ENCODE results near the gene MSL2.
A peak's percentile ranks its signal among the peaks of the same experiment; 100 is the strongest.
"Not testable (repeated sequence)": the region's sequence is repeated elsewhere in the genome, so short reads cannot be mapped to it uniquely, and the experiment has no call there.

The MSL2 gene

DNA sequence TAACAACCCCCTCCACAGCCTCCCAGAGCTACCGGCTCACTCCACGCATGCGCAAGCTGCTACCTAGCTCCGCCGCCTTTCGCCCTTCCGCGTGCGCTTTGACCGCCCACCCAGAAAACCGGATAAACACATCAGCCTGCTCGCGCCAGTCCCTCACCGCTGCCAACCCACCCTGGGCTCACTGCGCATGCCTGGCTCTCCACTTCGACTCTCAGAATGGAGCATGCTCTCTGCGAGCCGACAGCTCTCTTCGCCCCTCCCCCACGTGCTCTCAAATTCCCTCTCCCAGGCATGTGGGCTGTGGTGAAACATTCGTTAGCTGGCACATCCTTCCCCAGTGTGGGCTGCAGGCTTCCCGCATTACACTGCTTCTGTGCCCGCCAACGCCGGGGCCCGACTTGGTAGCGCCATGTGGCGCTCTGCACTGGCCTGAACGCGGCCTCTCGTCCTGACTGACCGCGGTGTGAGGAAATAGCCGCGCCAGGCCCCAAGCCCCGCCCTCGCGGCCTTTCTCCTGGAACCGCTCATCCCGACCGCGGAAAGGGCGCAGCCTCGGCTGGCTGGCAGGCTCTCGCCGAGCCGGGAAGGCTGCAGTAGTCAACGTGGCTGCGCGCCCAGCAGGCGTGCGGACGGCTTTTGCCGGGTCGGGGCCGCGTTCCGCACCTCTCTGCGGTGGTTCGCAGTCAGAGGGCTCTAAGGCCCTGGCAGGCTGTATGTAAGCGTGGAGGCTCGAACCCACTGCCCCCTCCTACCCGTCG is 445 bp upstream of the MSL2 start:
- Mint-ChIP-seq H3K4me1 (peaks cover 31% of the 10 kb centered on the region), H3K9me3 (no peaks in the 10 kb centered on the region), H3K27me3 (no peaks in the 10 kb centered on the region), H3K4me3 (peak overlapping the region; percentile 94), H3K36me3 (peaks cover 6% of the 10 kb centered on the region), H3K27ac (peak overlapping the region; percentile 99)

DNA sequence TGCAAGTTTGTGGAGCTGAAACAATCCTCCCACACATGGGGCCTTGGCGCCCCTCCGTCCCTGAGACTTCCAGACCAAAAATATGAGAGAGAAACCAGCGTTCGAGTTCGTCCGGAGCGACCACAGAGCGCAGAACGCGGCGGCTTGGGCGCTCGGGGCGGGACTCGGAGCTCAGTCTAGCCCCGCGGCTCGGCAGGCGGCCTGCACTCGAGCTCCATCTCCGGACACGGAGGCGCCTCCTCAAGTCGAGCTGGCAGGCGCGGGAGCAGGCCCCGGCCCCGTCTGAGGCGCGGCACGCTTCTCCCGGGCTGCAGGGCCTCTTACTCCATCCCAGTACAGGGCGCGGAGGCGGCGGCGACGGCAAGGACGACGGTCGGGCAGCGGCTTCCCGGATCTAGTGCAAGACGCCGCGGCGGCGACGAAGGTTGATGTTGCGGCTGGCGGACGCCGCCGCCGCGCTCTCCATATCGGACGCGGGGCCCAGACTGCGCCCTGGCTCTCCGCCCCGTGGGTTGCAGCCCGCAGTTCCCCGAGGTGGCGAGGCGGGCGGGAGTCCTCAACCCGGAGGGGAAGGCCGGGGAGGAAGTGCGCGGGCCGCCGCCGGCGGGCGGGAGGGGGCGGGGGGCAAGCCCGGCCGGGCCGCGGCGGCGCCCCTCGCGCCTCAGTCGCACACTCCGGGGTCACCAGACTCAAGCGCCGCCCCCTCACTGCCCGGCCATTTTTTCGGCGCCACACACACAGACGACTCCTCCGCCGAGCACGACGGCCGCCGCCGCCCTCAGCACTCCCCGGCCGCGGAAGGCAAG is 674 bp downstream of the MSL2 start:
- peak overlapping the region; percentile 99 for H3K27ac Mint-ChIP-seq
- H3K27me3 Mint-ChIP-seq, result no peaks in the 10 kb centered on the region
- H3K36me3 Mint-ChIP-seq, result peaks cover 10% of the 10 kb centered on the region
- H3K4me1 Mint-ChIP-seq, result peaks cover 41% of the 10 kb centered on the region
- H3K4me3 Mint-ChIP-seq, result peak overlapping the region; percentile 94
- no peaks in the 10 kb centered on the region for H3K9me3 Mint-ChIP-seq

DNA sequence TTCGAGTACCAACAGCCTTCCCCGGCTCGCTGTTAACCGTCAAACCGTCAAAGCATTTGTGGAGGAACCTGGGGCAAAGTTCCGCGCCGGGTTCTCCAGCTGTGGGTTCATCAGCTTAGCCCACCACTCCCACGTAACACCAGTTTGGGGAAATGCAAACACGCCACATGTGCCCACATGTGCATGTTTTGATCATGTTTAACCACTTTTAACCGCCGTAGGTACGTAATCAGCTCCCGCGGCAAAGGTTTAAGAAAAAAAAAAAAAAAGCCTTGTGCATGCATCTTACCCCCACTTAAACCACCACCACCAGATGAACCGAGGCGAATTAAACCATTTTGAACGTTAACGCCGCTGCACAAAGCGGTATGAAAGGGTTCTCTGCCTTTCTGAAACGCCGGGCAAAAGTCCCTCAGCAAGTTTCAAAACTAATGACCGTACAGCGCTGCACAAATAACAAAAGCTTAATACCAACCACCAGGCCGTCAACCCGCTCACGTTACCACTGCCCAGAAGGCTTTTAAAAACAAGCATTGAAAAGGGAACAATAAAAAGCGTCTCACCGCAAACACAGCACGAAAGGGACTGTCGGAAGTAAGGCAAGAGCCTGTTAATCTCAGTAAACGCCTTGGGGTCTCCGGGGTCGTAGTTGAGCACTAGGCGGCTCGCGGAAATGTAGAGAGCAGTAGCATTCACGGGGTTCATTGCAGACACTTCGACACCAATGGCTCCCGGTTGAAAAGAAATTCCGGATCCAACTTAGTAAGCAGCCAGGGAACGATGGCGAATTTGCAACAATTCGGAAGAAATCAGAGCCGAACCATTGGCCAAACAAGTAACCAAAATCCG is 1.5 kb downstream of the MSL2 start:
- Mint-ChIP-seq H3K9me3 (no peaks in the 10 kb centered on the region), H3K36me3 (peaks cover 10% of the 10 kb centered on the region), H3K4me3 (peak overlapping the region; percentile 94), H3K27me3 (no peaks in the 10 kb centered on the region), H3K4me1 (peaks cover 49% of the 10 kb centered on the region), H3K27ac (peak overlapping the region; percentile 90)

DNA sequence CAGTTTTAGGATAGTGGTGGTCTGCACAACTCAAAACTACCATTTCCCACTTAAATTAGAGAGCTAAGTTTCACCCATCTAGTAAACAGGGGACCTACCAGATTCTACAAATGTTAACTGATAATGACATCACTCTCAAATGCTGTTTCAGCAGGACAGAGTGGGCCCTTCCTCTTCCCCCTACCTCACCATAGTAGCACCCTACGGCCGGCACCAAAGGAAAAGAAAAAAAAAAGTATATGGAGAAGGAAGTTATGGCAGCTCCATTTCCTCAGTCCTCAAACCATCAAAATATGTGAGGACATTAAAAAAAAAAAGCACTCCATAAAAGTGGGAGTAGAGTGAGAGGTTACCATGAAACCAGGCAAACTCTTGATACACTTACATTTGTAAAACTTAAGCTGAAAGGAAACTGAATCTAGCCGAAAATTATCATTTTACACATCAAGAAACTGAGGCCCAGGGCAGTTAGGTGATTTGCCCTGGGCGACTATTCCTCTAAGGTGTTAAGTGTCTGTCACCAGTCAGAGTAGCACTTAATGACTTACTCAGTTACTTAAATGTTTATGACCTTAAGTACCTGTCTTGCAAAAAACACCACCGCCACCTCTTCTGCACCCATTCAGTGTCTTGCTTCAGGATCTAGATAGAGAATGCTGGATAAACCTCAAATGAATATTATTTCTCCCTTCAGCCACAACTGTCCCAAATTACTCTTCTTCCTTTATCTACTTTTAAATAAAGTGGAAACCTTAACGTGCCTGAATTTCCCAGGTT is 2.7 kb downstream of the MSL2 start:
- Mint-ChIP-seq H3K36me3 (peaks cover 10% of the 10 kb centered on the region), H3K27ac (peak overlapping the region; percentile 90), H3K4me1 (peaks cover 61% of the 10 kb centered on the region), H3K27me3 (no peaks in the 10 kb centered on the region), H3K4me3 (peak overlapping the region; percentile 94), H3K9me3 (no peaks in the 10 kb centered on the region)

DNA sequence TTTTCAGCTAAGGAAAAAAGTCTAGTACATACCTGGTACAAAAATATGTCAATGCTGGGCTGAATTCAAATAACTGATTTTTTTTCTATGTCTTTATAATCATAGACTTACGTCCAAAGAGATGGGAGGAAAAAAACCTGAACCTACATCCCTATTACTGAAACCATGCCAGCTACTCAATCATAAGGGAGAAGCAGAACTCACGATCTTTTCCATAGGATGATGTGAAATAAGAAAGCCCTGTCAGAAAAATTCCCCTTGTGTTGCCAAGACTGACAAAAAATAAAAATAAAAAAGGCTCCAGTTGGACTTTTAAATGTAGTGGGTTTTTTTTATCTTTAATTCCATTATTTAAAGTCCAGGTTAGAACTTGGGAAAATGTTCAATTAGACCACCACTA is 3.3 kb downstream of the MSL2 start:
- peaks cover 61% of the 10 kb centered on the region for H3K4me1 Mint-ChIP-seq
- peak overlapping the region; percentile 94 for H3K4me3 Mint-ChIP-seq
- H3K27me3 Mint-ChIP-seq, result no peaks in the 10 kb centered on the region
- peaks cover 10% of the 10 kb centered on the region for H3K36me3 Mint-ChIP-seq
- peak overlapping the region; percentile 89 for H3K27ac Mint-ChIP-seq
- no peaks in the 10 kb centered on the region for H3K9me3 Mint-ChIP-seq

DNA sequence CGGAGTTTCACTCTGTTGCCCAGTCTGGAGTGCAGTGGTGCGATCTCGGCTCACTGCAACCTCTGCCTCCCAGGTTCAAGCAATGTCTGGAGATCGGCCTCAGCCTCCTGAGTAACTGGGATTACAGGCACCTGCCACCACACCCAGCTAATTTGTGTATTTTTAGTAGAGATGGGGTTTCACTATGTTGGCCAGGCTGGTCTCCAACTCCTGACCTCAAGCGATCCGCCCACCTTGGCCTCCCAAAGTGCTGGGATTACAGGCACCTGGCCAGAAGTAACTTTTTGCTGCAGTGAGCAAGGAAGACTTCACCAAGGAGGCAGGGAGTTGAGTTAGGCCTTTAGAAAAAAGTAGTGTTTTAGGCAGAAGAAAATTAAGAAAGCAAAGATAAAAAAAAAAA is 3.9 kb downstream of the MSL2 start:
- not testable (repeated sequence) for H3K27me3 Mint-ChIP-seq, H3K9me3 Mint-ChIP-seq
- H3K27ac Mint-ChIP-seq, result peak overlapping the region; percentile 89
- peak overlapping the region; percentile 94 for H3K4me3 Mint-ChIP-seq
- H3K36me3 Mint-ChIP-seq, result peaks cover 10% of the 10 kb centered on the region
- peaks cover 60% of the 10 kb centered on the region for H3K4me1 Mint-ChIP-seq

DNA sequence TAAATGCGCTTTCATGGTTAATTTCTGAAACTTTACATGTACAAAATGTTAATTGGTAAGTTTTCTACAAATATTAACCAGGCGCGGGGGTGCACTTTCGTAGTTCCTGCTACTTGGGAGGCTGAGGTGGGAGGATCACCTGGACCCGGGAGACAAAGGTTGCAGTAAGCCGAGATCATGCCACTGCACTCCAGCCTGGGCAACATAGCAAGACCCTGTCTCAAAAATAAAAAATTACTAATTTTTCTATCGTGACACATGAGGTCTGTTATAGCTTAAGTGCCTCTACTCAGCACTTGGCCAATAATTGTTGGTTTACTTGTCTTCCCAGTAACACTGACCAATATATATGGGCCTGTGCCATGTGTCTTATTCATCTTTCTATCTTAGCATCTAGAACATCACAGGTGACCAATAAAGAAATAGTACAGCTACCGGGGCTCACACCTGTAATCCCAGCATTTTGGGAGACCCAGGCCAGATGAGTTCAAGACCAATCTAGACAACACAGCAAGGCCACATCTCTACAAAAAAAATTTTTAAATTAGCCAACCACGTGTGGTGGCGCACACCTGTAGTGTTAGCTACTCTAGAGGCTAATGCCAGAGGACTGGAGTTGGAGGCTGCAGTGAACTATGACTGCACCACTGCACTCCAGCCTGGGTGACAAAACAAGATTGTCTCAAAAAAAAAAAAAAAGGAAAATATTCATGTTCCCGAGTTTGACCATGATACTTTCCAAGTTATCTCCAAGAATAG is 6.1 kb downstream of the MSL2 start:
- peak overlapping the region; percentile 91 for H3K27ac Mint-ChIP-seq
- peaks cover 78% of the 10 kb centered on the region for H3K4me1 Mint-ChIP-seq
- H3K36me3 Mint-ChIP-seq, result peaks cover 9% of the 10 kb centered on the region
- H3K9me3 Mint-ChIP-seq, result no peaks in the 10 kb centered on the region
- peak overlapping the region; percentile 94 for H3K4me3 Mint-ChIP-seq
- H3K27me3 Mint-ChIP-seq, result no peaks in the 10 kb centered on the region

DNA sequence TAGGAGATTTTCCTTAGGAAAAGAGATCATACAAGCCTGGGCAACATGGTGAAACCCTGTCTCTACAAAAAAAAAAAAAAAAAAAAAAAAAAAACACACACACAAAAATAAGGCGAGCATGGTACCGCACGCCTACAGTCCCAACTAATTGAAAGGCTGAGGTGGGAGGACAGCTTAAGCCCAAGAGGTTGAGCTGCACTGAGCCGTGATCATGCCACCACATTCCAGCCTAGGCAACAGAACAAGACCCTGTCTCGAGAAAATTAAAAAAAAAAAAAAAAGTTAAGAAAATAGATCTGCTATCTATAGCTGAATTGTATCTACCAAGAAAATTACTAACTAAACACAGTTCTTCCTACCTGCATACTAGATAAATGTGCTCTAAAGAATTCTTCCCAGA is 7.1 kb downstream of the MSL2 start:
- Mint-ChIP-seq H3K36me3 (peaks cover 7% of the 10 kb centered on the region), H3K9me3 (no peaks in the 10 kb centered on the region), H3K27me3 (no peaks in the 10 kb centered on the region), H3K4me1 (peaks cover 83% of the 10 kb centered on the region), H3K4me3 (peak overlapping the region; percentile 82), H3K27ac (peak overlapping the region; percentile 39)

DNA sequence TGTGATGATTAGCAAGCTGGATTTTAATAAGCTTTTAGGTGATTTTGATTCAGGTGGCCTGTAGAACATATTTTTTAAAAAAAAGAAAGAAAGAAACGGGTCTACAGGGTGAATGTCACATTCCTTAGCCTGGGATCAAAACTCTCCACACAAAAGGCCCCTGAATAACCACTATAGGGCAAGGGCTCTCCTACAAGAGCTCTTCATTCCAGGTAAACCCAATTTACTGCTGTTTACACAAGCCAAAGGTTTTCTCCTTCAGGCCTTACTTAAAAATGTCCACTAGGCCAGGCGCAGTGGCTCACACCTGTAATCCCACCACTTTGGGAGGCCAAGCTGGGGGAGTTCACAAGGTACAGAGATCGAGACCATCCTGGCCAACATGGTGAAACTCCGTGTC is 8.3 kb downstream of the MSL2 start:
- Mint-ChIP-seq H3K27me3 (no peaks in the 10 kb centered on the region), H3K4me3 (peak overlapping the region; percentile 82), H3K4me1 (peaks cover 88% of the 10 kb centered on the region), H3K27ac (no peak overlapping the region), H3K9me3 (no peaks in the 10 kb centered on the region), H3K36me3 (peaks cover 4% of the 10 kb centered on the region)

DNA sequence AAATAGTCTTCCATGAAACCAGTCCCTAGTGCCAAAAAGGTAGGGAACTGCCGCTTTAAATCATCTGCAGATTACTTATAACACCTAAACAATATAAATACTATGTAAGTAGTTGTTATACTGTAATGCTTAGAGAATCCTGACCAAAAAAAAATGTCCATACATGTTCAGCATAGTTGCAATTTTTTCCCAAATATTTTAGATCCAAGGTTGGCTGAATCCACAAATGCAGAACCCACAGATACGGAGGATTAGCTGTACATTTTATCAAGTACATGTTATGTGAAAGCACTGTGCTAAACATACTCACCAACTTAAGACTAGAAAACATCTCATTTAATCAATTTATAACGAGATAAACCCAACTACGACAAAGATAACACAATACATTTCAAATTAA is 9.3 kb downstream of the MSL2 start:
- peak overlapping the region; percentile 27 for H3K4me3 Mint-ChIP-seq
- H3K36me3 Mint-ChIP-seq, result peaks cover 4% of the 10 kb centered on the region
- no peaks in the 10 kb centered on the region for H3K27me3 Mint-ChIP-seq
- no peaks in the 10 kb centered on the region for H3K9me3 Mint-ChIP-seq
- peak overlapping the region; percentile 33 for H3K27ac Mint-ChIP-seq
- H3K4me1 Mint-ChIP-seq, result peaks cover 87% of the 10 kb centered on the region

DNA sequence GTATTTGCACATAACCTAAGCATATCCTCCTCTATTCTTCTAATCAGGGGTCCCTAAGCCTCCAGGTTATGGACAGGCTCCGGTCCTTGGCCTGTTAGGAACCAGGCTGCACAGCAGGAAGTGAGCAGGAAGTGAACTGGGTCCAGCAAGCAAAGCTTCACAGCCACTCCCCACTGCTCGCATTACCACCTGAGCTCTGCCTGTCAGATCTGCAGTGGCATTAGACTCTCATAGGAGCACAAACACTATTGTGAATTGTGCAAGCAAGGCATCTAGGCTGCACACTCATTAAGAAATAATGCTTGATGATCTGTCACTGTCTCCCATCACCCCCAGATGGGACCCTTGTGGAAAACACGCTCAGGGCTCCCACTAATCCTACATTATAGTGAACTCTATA is 9.8 kb downstream of the MSL2 start:
- peak overlapping the region; percentile 27 for H3K4me3 Mint-ChIP-seq
- H3K9me3 Mint-ChIP-seq, result no peaks in the 10 kb centered on the region
- H3K4me1 Mint-ChIP-seq, result peaks cover 84% of the 10 kb centered on the region
- H3K27me3 Mint-ChIP-seq, result no peaks in the 10 kb centered on the region
- H3K27ac Mint-ChIP-seq, result peak overlapping the region; percentile 44
- H3K36me3 Mint-ChIP-seq, result peaks cover 4% of the 10 kb centered on the region

DNA sequence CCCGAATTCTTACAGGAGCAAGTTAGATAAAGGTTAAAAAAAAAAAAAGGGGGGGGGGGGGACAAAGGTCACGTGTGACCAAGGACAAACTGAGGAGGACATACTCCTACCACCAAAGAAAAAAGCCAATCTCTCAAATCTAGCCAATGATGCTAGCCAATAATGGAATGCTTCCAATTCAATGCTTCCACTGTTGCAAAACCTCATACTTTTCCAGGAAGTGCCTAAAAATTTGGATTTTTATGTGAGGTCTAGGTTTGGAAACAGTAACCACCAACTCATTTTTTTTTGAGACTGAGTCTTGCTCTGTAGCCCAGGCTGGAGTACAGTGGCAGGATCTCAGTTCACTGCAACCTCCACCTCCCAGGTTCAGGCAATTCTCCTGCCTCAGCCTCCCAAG is 11.4 kb downstream of the MSL2 start:
- H3K9me3 Mint-ChIP-seq, result no peaks in the 10 kb centered on the region
- peak overlapping the region; percentile 35 for H3K27ac Mint-ChIP-seq
- no peaks in the 10 kb centered on the region for H3K27me3 Mint-ChIP-seq
- peaks cover 82% of the 10 kb centered on the region for H3K4me1 Mint-ChIP-seq
- H3K4me3 Mint-ChIP-seq, result peak overlapping the region; percentile 33
- H3K36me3 Mint-ChIP-seq, result no peaks in the 10 kb centered on the region

DNA sequence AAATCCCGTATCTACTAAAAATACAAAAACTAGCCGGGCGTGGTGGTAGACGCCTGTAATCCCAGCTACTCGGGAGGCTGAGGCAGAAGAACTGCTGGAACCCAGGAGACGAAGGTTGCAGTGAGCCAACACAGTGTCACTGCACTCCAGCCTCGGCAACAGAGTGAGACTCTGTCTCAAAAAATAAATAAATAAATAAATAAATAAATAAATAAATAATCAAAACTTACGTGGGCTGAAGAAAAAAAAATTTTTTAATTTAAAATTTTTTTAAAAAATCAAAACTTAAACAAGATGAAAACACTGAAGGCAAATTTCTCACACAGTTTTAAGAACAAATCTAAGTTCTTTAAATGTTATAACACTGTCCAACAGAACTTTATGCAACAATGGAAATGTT is 14.4 kb downstream of the MSL2 start:
- Mint-ChIP-seq H3K36me3 (no peaks in the 10 kb centered on the region), H3K4me1 (peaks cover 79% of the 10 kb centered on the region), H3K4me3 (no peak overlapping the region), H3K9me3 (no peaks in the 10 kb centered on the region), H3K27ac (no peak overlapping the region), H3K27me3 (no peaks in the 10 kb centered on the region)

DNA sequence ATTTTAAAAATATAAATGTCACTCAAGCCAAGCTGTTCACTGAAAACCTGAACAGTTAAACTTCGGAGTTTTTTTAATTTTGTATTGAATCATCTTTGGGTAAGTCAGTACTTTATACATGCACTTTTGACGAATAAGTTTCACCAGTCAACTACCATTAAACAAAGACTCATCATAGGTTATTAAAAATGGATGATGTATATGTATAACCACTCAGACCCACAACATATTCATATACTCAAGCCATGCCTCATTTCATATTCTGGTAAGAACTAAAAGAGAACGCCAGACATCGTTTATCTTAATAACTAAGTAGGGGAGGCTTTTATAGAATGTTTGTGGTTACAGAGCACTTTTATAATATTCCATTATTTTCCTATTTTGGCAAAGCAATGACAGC is 18.3 kb downstream of the MSL2 start:
- H3K4me1 Mint-ChIP-seq, result peaks cover 63% of the 10 kb centered on the region
- H3K36me3 Mint-ChIP-seq, result no peaks in the 10 kb centered on the region
- peak overlapping the region; percentile 51 for H3K27ac Mint-ChIP-seq

More for the DNA sequence above, 18.3 kb downstream of the MSL2 start:
- no peaks in the 10 kb centered on the region for H3K9me3 Mint-ChIP-seq
- H3K4me3 Mint-ChIP-seq, result no peak overlapping the region
- H3K27me3 Mint-ChIP-seq, result no peaks in the 10 kb centered on the region
